Skin of body (tissue), 2 donors: Measurements from ENCODE around the gene GIN1. TPM values are rescaled to one million over a fixed set of nuclear protein-coding genes. Genes with fewer than 3 reads are reported as not detected.

Source experiments
- DNase-seq: peaks from one replicate; lab custom pipeline; 2025; lab: John Stamatoyannopoulos, UW
- total RNA-seq: library from RNA; depleted of rRNA; stranded (reverse); fragments of >200 nt; gene quantifications from one replicate; pipeline ENCODE4 v1.2.3, GENCODE V29; 2014

The GIN1 gene
- total RNA-seq, 1 donor from 2014 or later, result 9.2 TPM

GRCh38 chr5:103036601-103037000 is 83.3 kb downstream of the GIN1 start:
- no peak for DNase-seq

Other genes with a start within 250 kb of the GIN1 start
- 50.9 TPM for gene PPIP5K2, start 163 bp upstream of the GIN1 start, total RNA-seq
- gene MACIR, start 138.6 kb upstream of the GIN1 start, total RNA-seq, result 6.4 TPM